Kidney capillary endothelial cell (primary cell): Measurements from ENCODE around the gene OAS2.

ENCODE experiments used
- DNase-seq: peaks from one replicate; pipeline ENCODE4 v3.0.0-alpha.2; 2018; ENCODE audit warnings: low spot score

Gene OAS2

GRCh38 chr12:112978163-112979040 is at the start of gene OAS2:
Gene OAS2, plus strand, starts transcription at chr12:112978519. Its CDS starts 90 bp downstream, at chr12:112978609.
- peak; percentile 58 for DNase-seq

- no peak for DNase-seq
These were observed 49.3 kb upstream of the OAS2 start for GRCh38 chr12:112928978-112929377.

DNA sequence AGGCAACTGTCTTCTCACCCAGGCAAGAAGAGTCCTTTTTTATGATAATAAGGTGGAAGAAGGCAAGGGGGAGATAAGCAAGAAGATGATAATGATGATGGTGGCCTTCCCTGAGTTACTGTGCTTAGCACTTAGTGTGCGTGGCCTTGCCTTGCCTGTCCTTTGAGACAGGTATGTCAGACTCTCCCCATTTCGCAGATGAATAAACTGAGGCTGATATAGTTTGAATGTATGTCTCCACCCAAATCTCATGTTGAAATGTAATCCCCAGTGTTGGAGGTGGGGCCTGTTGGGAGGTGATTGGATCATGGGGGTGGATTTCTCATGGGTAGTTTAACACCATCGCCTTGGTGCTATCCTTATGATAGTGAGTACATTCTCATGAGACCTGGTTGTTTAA is 48.6 kb upstream of the OAS2 start:
- DNase-seq = no peak

DNA sequence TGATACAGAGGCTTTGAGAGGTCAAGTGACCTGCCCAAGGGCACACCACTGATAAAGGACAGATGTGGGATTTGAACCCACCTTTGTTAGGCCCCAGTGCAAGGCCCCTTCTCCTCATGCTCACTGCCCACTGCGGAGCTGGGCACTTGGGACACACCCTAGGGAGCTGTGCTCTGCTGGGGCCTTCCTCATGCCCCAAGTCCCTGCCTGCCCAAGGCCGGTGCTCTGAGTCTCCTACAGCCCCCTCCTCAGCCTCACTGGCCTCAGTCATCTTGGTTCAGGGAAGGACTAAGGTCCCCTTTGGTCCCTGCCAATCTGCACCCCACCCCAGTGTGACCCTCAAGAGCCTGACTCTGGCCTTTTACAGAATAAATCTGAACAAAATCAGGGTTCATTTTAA is 48.0 kb upstream of the OAS2 start:
- no peak for DNase-seq

GRCh38 chr12:112932485-112933128 is 45.7 kb upstream of the OAS2 start:
- DNase-seq = no peak

DNA sequence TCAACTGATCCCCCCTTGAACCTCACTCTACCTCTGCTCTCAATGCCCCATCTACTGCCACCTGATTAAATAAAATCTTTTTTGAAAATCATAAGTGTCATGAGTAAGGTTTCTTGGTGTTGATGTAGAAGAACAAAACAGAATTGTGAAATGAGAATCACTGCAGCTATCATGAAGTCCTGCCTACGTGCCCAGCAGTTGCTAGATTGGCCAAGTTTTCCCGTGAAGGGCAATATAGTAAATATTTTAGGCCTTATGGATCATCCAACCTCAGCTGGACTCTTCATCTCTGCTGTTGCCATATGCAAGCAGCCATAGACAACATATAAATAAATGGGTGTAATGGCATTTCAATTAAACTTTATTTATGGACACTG is 45.2 kb upstream of the OAS2 start:
- DNase-seq = no peak

DNA sequence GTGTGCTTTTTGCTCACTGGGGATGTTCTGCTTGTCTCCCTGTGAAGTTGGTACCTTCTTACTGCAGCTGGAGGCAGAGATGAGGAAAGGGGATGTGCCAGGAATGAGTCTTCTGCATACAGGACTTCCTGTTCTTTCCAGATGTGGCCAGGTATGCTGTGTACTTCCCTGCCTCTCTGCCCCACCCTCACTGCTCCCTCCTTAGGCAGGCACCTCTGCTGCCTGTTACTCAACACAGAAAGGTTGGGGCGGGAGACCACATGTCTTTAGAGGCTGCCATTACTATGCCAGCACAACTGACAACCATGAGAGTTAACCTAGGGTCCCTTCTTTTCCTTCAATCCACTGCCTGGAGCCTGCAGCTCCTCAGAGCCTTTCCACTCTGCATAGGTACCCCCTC is 42.1 kb upstream of the OAS2 start:
- no peak for DNase-seq

DNA sequence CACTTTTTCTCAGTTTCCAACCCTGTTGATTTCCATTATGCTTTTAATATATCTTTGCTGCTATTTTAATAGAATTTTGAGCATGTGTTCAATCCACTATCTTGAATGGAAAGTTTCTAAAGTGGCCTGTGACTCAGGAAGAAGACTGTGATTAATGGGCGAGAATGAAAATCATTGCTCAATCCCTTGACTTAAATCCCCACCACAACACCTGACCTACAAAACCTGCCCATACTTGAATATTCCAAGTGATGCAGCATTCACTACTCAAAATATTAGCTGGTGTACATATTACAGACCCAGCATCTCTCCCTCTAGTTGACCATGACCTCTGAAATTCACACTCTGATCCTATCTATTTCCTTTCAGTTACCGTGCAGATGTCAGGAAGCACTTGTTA is 41.4 kb upstream of the OAS2 start:
- no peak for DNase-seq

GRCh38 chr12:112937741-112938719 is 40.3 kb upstream of the OAS2 start, which contains the start of gene OAS3:
Gene OAS3, plus strand, starts transcription at chr12:112938474. Its CDS starts 57 bp downstream, at chr12:112938531.
- peak; percentile 17 for DNase-seq

DNA sequence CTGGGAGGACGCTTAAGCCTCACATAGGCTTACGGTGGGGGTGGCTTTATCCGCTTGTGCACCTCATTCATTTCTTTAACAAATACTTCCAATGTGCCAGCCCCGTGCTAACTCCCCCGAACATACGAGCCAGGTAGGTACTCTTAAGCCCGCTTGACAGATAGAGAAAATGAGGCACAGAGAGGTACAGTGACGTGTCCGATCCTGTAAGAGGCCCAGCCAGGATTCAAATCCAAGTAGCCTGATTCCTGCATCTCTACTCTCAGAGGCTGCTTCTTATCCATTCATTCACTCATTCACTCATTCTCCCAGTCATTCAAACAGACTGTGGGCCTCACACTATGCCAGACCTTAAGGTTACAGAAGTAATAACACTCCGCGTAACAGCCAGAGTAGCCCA is 39.6 kb upstream of the OAS2 start:
- DNase-seq = no peak

GRCh38 chr12:112939761-112940381 is 38.4 kb upstream of the OAS2 start:
- DNase-seq = no peak

GRCh38 chr12:112941528-112942335 is 36.6 kb upstream of the OAS2 start:
- no peak for DNase-seq

DNA sequence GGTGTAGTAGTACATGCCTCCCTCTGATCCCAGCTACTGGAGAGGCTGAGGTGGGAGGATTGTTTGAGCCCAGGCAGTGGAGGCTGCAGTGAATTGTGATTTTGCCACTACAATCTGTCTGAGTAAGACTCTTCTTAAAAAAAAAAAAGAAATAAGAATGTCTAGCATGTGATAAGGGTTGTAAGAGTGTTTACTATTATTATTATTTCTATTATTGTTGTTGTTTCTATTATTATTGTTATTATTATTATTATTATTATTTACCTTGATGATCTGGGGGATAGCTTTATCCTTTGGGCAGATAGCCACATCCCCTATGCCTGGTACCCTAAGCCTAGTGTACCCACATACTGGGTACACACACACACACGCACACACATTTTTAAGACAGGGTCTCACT is 35.7 kb upstream of the OAS2 start:
- no peak for DNase-seq

DNA sequence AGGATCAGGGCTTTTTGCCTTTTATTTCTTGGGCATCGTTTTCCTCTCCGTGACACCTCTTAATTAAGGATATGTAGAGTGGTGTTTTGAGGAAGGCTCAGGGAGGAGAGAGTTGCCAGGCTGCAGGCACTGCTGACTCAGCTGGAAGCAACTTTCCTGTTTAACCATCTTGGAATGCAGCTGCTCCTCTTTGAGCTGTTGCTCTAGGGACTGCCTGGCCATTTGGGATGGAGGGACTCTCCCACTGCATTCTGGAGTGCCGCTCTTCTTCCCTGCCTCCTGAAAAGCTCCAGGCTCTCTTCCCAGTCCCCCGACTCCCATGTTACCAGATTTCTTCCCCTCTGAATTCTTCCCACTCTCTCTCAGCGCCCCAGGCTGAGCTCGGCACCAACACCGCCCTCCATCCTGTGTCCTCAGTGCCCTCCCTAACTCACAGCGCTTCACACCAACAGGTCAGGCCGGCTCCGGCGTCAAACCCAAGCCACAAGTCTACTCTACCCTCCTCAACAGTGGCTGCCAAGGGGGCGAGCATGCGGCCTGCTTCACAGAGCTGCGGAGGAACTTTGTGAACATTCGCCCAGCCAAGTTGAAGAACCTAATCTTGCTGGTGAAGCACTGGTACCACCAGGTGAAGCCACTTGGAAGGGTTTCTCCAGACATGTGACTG is 34.2 kb upstream of the OAS2 start:
- no peak for DNase-seq

- no peak for DNase-seq
These were observed 32.8 kb upstream of the OAS2 start for GRCh38 chr12:112945515-112945914.

- DNase-seq = no peak
These were observed 31.9 kb upstream of the OAS2 start for GRCh38 chr12:112946236-112947000.

DNA sequence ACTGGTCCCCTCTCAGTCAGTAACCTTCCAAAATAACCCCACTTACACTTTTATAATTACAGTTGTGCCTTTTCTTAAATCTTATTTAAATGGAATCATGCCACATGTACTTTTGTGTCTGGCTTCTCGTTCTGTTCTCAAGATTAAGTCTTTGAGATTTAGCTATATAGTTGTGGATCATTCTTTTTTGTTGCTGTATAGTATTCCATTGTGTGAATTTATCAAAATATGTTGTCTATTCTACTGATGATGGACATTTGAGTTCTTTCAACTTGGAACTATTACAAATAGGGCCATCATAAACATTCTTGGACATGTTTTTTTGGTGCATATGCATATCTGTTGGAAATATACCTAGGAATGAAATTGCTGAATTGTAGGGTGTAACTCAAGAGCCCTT is 31.0 kb upstream of the OAS2 start:
- no peak for DNase-seq

DNA sequence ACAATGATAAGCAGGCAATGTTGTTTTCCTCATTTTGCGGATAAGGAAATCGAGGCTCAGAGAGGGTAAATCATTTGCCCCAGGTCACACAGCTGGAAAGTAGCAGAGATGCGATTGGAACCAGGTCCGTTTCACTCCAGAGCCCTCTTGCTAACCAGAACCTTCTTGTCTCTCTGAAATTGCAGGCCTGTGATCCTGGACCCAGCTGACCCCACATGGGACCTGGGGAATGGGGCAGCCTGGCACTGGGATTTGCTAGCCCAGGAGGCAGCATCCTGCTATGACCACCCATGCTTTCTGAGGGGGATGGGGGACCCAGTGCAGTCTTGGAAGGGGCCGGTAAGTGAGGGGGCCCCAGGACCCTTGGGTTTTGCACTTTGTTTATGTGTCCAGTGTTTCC is 30.6 kb upstream of the OAS2 start:
- DNase-seq = no peak

GRCh38 chr12:112948806-112949205 is 29.5 kb upstream of the OAS2 start:
- DNase-seq = no peak

DNA sequence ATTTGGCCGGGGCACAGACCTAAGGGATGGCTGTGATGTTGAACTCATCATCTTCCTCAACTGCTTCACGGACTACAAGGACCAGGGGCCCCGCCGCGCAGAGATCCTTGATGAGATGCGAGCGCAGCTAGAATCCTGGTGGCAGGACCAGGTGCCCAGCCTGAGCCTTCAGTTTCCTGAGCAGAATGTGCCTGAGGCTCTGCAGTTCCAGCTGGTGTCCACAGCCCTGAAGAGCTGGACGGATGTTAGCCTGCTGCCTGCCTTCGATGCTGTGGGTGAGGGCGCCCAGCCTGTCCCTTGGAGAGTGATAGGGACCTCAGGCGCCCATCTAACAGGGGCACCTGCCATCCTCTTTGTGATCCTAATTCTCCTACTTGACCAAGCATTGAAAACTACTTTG is 27.6 kb upstream of the OAS2 start:
- no peak for DNase-seq
